Measurements from ENCODE around the gene SERTAD4. TPM values are rescaled to one million over a fixed set of nuclear protein-coding genes. Genes with fewer than 3 reads are reported as not detected.
"Not testable (repeated sequence)": the region's sequence is repeated elsewhere in the genome, so short reads cannot be mapped to it uniquely, and the experiment has no call there.

SERTAD4 gene
- total and polyA plus RNA-seq, 4 donors, result under 0.01 to 0.02 (median under 0.01) TPM; not detected in 1

- 79% methylated on average over 7 of the region's 7 CpGs for WGBS
- no peak for TF ChIP-seq TAF1 (conservative IDR thresholded peaks at IDR 0.05)
- TF ChIP-seq, protein P1, sequence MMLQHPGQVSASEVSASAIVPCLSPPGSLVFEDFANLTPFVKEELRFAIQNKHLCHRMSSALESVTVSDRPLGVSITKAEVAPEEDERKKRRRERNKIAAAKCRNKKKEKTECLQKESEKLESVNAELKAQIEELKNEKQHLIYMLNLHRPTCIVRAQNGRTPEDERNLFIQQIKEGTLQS (IDR thresholded peaks at IDR 0.05), result no peak
- no peak for TF ChIP-seq EGR1 (IDR thresholded peaks at IDR 0.05; ENCODE audit: low read depth in 2 of 2)
- no peak for TF ChIP-seq NR2F2 (IDR thresholded peaks at IDR 0.05)
- no peak for TF ChIP-seq RAD21 (IDR thresholded peaks at IDR 0.05)
- no peak for TF ChIP-seq FOXA1 (IDR thresholded peaks at IDR 0.05)
- no peak for TF ChIP-seq JUND (IDR thresholded peaks at IDR 0.05)
- H3K9me3 ChIP-seq (ENCODE audit: control insufficient read depth in 4 of 4, low read length in 3 of 4), result peaks cover 0 to 4% (median 1%) of the 10 kb centered on the region in 4 donors
Observed at GRCh38 chr1:210189426-210189825, 43.2 kb upstream of the SERTAD4 start.

DNA sequence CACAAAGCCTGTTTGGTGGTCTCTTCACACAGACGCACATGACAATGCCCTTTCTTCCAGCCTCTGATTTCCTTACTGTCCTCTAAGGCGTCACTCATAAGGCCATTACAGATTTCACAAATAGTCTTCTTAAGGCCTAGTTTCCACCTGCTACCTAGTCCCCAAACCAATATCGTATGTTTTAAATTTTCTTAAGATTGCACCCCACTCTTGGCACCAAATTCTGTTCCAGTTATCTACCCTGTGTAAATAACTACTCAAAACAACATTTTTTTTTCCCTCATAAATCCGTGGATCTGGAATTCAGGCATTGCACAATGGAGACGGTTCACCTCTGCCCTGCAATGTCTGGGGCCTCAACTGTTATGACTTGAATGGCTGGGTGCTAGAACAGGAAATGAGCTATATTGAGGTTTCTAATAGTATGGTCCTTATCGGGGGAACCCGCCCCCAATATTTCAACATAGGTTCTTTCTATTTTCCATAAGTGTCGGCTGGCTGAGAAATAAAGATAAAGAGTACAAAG, 36.9 kb upstream of the SERTAD4 start:
- H3K4me1 ChIP-seq (ENCODE audit: control insufficient read depth in 4 of 4, insufficient read depth in 4 of 4, low read length in 3 of 4), result no peaks in the 10 kb centered on the region
- peaks cover 0 to 2% (median 0%) of the 10 kb centered on the region in 4 donors for H3K27me3 ChIP-seq (ENCODE audit: control insufficient read depth in 4 of 4, insufficient read depth in 4 of 4, low read length in 3 of 4)
- WGBS, result 80% methylated on average over 8 of the region's 8 CpGs
- H3K9me3 ChIP-seq (ENCODE audit: control insufficient read depth in 4 of 4, low read length in 3 of 4), result peaks cover 3 to 10% (median 6%) of the 10 kb centered on the region in 4 donors
- H3K4me3 ChIP-seq (ENCODE audit: low read depth in 1 of 3, low read length in 3 of 3), result no peak overlapping the region
- no peak for DNase-seq (ENCODE audit: low spot score)
- H3K36me3 ChIP-seq (ENCODE audit: control insufficient read depth in 4 of 4, insufficient read depth in 3 of 4, low read depth in 1 of 4, low read length in 3 of 4), result no peaks in the 10 kb centered on the region
- H3K9ac ChIP-seq (ENCODE audit: low read depth in 1 of 2, low read length in 2 of 2), result no peak overlapping the region
- TF ChIP-seq FOXA2 (IDR thresholded peaks at IDR 0.05) (no peak), HNF4A (conservative IDR thresholded peaks at IDR 0.05) (no peak), REST (IDR thresholded peaks at IDR 0.05) (no peak), YY1 (IDR thresholded peaks at IDR 0.05) (no peak), NR2F2 (IDR thresholded peaks at IDR 0.05) (no peak), SP1 (IDR thresholded peaks at IDR 0.05) (no peak), EGR1 (IDR thresholded peaks at IDR 0.05; ENCODE audit: low read depth in 2 of 2) (no peak), TAF1 (conservative IDR thresholded peaks at IDR 0.05) (no peak), RAD21 (IDR thresholded peaks at IDR 0.05) (no peak), GABPA (IDR thresholded peaks at IDR 0.05 in 1 of 2, conservative IDR thresholded peaks at IDR 0.05 in 1 of 2) (no peak), ZBTB33 (IDR thresholded peaks at IDR 0.05) (no peak), RXRA (IDR thresholded peaks at IDR 0.05) (no peak), JUND (IDR thresholded peaks at IDR 0.05) (no peak), HNF4G (IDR thresholded peaks at IDR 0.05) (no peak), FOXA1 (IDR thresholded peaks at IDR 0.05) (no peak)
- TF ChIP-seq, protein P2, sequence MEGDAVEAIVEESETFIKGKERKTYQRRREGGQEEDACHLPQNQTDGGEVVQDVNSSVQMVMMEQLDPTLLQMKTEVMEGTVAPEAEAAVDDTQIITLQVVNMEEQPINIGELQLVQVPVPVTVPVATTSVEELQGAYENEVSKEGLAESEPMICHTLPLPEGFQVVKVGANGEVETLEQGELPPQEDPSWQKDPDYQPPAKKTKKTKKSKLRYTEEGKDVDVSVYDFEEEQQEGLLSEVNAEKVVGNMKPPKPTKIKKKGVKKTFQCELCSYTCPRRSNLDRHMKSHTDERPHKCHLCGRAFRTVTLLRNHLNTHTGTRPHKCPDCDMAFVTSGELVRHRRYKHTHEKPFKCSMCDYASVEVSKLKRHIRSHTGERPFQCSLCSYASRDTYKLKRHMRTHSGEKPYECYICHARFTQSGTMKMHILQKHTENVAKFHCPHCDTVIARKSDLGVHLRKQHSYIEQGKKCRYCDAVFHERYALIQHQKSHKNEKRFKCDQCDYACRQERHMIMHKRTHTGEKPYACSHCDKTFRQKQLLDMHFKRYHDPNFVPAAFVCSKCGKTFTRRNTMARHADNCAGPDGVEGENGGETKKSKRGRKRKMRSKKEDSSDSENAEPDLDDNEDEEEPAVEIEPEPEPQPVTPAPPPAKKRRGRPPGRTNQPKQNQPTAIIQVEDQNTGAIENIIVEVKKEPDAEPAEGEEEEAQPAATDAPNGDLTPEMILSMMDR (IDR thresholded peaks at IDR 0.05; ENCODE audit: low read depth, low read length, missing input control), result no peak
- TF ChIP-seq, protein P1 (IDR thresholded peaks at IDR 0.05), result no peak
- TF ChIP-seq, protein P3, sequence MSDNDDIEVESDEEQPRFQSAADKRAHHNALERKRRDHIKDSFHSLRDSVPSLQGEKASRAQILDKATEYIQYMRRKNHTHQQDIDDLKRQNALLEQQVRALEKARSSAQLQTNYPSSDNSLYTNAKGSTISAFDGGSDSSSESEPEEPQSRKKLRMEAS (IDR thresholded peaks at IDR 0.05), result no peak
- H3K27ac ChIP-seq (ENCODE audit: low read depth in 1 of 2, low read length in 2 of 2), result no peak overlapping the region

More at GRCh38 chr1:210189426-210189825, 43.2 kb upstream of the SERTAD4 start:
- peaks cover 0 to 3% (median 0%) of the 10 kb centered on the region in 4 donors for H3K27me3 ChIP-seq (ENCODE audit: control insufficient read depth in 4 of 4, insufficient read depth in 4 of 4, low read length in 3 of 4)
- no peaks in the 10 kb centered on the region for H3K4me1 ChIP-seq (ENCODE audit: control insufficient read depth in 4 of 4, insufficient read depth in 4 of 4, low read length in 3 of 4)
- H3K4me3 ChIP-seq (ENCODE audit: low read depth in 1 of 3, low read length in 3 of 3), result no peak overlapping the region
- H3K9ac ChIP-seq (ENCODE audit: low read depth in 1 of 2, low read length in 2 of 2), result no peak overlapping the region
- DNase-seq (ENCODE audit: low spot score), result no peak
- no peak overlapping the region for H3K27ac ChIP-seq (ENCODE audit: low read depth in 1 of 2, low read length in 2 of 2)
- no peaks in the 10 kb centered on the region for H3K36me3 ChIP-seq (ENCODE audit: control insufficient read depth in 4 of 4, insufficient read depth in 3 of 4, low read depth in 1 of 4, low read length in 3 of 4)

GRCh38 chr1:210196266-210196665, 36.3 kb upstream of the SERTAD4 start:
- not testable (repeated sequence) for DNase-seq (ENCODE audit: low spot score); H3K27ac ChIP-seq (ENCODE audit: low read depth in 1 of 2, low read length in 2 of 2)
- 85% methylated on average over 5 of the region's 5 CpGs for WGBS

More at GRCh38 chr1:210196266-210196665, 36.3 kb upstream of the SERTAD4 start:
- not testable (repeated sequence) for H3K9me3 ChIP-seq (ENCODE audit: control insufficient read depth in 4 of 4, low read length in 3 of 4); H3K4me1 ChIP-seq (ENCODE audit: control insufficient read depth in 4 of 4, insufficient read depth in 4 of 4, low read length in 3 of 4); H3K9ac ChIP-seq (ENCODE audit: low read depth in 1 of 2, low read length in 2 of 2); H3K4me3 ChIP-seq (ENCODE audit: low read depth in 1 of 3, low read length in 3 of 3); H3K36me3 ChIP-seq (ENCODE audit: control insufficient read depth in 4 of 4, insufficient read depth in 3 of 4, low read depth in 1 of 4, low read length in 3 of 4); H3K27me3 ChIP-seq (ENCODE audit: control insufficient read depth in 4 of 4, insufficient read depth in 4 of 4, low read length in 3 of 4)
